Erythroblast (primary cell): ENCODE data around the gene CLSTN2.

ENCODE experiments used
- DNase-seq, 2 experiments: peaks; one replicate each; lab custom pipeline; 2025; lab: John Stamatoyannopoulos, UW
- GATA1 ChIP-seq: IDR thresholded peaks from 2 replicates; pipeline ENCODE4 v1.6.1; 2011; ENCODE audit warnings: low read depth, mild to moderate bottlenecking, control low read depth, low read length, moderate library complexity
- POLR2A ChIP-seq: IDR thresholded peaks from 2 replicates; pipeline ENCODE4 v1.6.1; 2011; ENCODE audit warnings: mild to moderate bottlenecking, low read length

The CLSTN2 gene

GRCh38 chr3:140508550-140508949, 573.6 kb downstream of the CLSTN2 start:
- DNase-seq: no peak
- TF ChIP-seq GATA1 (no peak), POLR2A (no peak)

GRCh38 chr3:140509534-140509933, 574.5 kb downstream of the CLSTN2 start:
- DNase-seq: no peak
- no peak for TF ChIP-seq GATA1
- no peak for TF ChIP-seq POLR2A

DNA sequence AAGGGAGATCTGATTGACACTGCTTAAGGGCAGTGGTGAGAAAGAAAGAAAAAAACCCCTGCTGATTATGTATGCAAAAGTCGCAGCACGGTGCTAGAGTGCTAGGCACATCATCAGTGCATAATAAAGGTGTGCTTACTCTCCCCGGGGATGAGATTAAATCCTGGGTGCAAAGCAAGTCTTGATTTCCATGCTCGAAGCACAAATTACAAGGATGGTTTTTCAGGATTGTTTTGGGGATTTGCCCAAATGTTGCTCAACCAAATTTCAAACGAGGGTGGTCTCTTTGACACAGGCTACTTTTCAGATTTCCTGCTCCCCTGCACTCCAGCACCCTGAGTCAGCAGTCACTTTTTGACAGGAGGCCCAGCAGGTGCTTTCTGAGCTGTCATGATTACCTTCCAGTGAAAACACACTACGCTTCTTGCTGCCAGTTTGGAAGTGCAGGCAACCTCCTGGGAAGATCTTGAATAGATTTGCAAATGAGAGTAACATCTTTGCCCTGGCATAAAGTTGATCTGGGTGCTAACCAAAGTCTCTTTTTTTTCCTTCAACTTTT, 575.4 kb downstream of the CLSTN2 start:
- no peak for TF ChIP-seq POLR2A
- no peak for TF ChIP-seq GATA1

DNA sequence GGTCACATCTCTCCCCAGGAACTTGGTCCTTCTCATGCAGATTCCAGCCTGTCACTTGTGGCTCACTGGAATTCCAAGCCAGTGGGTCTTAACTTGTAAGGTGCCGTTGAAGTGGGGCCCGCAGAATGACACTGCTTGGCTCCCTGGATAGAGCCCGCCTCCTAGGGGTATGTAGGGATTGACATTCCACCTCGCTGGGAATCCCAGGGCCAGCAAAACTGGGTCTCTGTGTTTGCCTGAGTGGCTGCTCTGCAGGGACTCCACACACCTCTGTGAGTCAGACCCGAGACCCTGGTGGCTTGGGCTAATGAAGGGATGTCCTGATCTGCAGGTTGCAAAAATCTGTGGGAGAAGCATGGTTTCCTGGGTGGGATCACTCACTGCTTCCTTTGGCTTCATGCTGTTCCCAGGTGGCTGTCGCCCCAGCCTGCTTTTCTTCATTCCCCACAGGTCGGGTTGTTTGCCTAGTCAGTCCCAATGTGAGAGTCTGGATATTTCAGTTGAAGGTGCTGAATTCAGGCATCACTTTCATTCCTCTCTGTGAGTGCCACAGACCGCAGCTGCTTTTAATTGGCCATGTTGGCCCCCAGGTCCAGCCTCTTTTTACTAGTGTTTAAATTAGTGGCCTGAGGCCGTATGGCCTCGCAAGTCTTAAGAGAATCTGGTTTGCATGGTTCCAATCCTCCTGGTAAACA, 586.9 kb downstream of the CLSTN2 start:
- DNase-seq: no peak
- TF ChIP-seq POLR2A: no peak
- no peak for TF ChIP-seq GATA1

More for the DNA sequence above, 575.4 kb downstream of the CLSTN2 start:
- no peak for DNase-seq

DNA sequence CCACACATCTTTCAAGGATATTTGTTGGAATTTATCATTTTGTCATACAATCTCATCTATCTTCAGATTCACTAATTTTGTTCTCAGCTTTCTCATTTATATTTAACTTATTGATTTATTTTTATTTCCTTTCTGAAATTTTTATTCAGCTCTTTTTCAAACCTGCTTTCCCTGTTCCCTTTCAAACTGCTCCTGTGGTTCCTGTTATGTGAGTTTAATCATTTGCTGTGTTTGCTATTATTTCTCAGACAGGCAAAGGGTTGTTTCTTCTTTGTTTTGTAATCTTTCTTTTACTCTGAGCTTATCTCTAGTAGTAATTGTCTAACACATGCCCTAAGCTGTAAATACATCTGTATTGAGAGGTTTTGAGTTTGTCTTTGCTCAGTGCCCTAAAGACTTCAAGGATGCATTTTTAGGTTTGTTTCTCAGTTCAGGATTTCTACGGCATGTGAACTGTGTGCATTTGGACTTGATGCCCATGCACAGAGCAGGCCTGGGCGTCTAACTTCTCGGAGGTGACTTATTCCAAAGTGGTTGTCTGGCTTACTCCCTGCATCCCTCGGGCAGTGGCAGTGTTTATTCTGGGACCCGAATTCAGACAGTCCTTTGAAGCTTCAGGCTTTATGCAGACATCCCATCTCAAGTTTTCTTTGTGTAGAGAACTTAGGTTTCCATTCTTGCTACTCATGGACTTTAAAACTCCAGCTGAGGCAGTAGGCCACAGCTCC, 587.8 kb downstream of the CLSTN2 start:
- no peak for DNase-seq
- TF ChIP-seq GATA1: no peak
- no peak for TF ChIP-seq POLR2A

DNA sequence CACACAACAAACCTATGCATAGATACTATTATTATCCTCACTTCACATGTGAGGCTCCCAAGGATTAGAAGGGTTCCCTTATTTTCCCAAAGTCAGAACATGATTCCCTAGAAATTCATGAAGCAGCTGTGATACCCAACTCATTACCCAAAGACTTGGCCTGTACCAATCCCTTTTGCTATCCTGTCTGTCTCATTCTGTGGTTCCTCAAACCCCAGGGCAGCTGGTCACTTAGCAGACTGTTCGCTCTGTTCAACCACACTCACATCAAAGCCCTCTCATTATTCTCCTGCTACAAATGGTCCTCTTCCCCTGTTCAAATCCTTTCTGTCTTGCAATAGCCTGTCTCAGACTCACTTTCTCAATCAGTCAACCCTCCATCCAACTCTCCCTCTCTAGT, 588.6 kb downstream of the CLSTN2 start:
- no peak for DNase-seq
- TF ChIP-seq POLR2A: no peak
- TF ChIP-seq GATA1: no peak

DNA sequence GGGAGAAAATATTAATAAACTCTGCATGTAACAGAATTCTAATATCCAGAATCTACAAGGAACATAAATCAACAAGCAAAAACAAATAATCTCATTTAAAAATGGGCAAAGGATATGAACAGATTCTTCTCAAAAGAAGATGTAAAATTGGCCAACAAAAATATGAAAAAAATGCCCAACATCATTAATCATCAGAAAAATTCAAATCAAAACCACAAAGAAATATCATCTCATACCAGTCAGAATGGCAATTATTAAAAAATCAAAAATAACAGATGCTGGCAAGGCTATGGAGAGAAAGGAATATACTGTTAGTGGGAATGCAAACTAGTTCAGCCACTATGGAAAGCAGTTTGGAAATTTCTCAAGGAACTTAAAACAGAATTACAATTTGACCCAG, 592.2 kb downstream of the CLSTN2 start:
- no peak for DNase-seq
- TF ChIP-seq GATA1 (no peak), POLR2A (no peak)

GRCh38 chr3:140529096-140529495, 594.1 kb downstream of the CLSTN2 start:
- no peak for DNase-seq
- TF ChIP-seq POLR2A: no peak
- TF ChIP-seq GATA1: no peak

DNA sequence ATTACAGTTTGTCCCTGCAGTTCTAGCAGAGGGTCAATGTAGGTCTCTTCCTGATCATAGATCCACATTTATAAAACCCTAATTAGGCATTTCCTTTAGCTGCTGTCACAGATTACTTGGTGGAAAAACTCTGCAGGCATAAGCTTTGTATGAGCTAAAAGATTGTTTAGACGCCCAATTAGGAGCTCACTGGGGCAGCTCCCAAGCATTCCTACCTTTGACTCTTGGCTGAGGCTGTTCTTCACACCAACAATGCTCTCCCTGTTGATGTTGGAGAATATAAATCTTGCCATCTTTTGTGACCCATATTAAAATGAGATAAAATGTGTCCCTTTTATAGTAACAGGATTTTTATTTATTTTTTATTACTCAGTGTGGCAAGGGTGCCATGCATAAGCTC, 594.6 kb downstream of the CLSTN2 start:
- TF ChIP-seq GATA1 (no peak), POLR2A (no peak)
- DNase-seq: no peak

- DNase-seq: no peak
- TF ChIP-seq GATA1 (no peak), POLR2A (no peak)
Measured at GRCh38 chr3:140530131-140530530, 595.1 kb downstream of the CLSTN2 start.

- no peak for DNase-seq
- TF ChIP-seq POLR2A (no peak), GATA1 (no peak)
Measured at GRCh38 chr3:140530603-140531002, 595.6 kb downstream of the CLSTN2 start.

DNA sequence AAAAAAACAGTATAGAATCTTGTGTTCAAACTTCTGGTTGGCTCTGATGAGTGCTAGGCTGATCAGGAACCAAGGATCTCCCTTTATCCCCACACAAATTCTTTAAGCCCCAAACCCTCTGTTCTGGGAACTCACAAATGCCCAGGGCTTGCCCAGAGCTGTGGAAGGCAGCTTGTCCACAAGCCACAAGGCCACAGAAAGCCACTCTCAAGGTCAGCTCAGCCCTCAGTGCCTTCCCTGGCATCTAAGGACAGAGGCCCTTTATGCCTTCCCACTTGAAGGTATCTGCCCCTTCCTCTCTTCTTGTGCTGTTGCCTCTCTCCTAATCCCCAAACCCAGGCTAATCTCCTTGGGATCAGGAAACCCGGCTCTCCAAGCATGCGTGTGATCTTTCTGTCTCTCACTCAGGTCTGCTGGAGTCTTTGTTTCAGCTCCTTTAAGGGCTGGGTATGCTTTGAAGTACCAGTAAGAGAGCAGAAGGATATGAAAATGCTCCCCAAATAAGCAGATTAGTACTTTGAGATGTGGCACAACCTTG, 597.9 kb downstream of the CLSTN2 start:
- no peak for DNase-seq
- TF ChIP-seq POLR2A (no peak), GATA1 (no peak)

DNA sequence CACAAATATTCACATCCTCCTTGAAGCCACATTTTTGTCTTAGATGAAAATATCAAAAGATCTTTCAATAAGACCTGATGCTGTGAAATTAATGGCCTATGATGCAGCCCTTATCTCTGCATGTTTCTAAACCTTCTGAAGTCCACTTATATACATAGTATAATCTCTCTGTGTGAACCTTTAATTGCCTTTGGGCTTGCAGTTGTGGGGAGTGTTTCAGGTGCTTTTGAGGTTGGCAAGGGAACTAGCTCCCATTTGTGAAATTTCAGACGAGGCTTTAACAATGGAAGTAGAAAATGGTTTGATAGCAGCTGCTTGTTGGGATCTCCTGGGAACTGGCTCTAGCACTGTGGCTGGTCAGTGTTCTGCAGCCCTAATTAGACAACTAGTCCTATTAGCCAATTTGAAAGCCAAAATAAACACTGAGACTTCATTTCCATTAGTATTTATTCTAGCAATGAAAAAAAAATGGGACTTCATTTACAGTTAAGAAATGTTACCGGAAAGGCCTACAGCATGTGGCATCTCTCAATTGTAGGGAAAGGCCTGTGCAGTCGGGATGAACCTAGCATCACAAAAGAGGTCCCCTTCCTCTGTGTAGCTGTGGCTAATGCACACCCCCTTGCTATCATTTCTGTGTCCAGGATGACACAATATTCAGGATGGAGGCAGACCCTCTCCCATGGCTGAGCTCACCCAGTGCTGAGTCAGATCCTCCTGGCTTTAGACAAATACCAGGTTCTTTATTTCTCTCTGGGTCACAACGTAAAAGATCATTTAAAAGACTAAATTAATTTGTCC, 602.1 kb downstream of the CLSTN2 start:
- DNase-seq: no peak
- TF ChIP-seq POLR2A (no peak), GATA1 (no peak)
